Activated CD8-positive, alpha-beta memory T cell treated with anti-CD3 and anti-CD28 coated beads, Interleukin-2, amount 50 U/mL, for 48 hours (primary cell): ENCODE measurements around the gene ZNF732.
"Not testable (repeated sequence)": the region's sequence is repeated elsewhere in the genome, so short reads cannot be mapped to it uniquely, and the experiment has no call there.

ENCODE experiments used
- DNase-seq: peaks from one replicate; pipeline ENCODE4 v3.0.0-alpha.2; 2020

Gene ZNF732

DNA sequence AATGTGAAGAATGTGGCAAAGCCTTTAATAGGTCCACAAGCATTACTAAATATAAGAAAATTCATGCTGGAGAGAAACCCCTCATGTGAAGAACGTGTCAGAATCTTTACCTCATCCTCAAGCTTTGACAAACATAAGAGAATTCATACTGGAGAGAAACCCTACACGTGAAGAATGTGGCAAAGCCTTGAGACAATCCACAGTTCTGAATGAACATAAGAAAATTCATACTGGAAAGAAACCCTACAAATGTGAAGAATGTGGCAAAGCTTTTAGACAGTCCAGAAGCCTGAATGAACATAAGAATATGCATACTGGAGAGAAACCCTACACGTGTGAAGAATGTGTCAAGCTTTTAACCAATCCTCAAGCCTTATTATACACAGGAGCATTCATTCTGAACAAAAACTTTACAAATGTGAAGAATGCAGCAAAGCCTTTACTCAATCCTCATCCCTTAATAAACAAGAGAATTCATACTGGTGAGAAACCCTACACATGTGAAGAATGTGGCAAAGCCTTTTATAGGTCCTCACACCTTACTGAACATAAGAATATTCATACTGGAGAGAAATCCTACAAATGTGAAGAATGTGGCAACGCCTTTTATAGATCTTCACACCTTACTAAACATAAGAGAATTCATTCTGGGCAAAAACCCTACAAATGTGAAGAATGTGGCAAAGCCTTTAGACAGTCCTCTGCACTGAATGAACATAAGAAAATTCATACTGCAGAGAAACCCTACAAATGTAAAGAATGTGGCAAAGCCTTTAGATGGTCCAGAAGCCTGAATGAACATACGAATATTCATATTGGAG is 51.1 kb downstream of the ZNF732 start:
- no peak for DNase-seq

DNA sequence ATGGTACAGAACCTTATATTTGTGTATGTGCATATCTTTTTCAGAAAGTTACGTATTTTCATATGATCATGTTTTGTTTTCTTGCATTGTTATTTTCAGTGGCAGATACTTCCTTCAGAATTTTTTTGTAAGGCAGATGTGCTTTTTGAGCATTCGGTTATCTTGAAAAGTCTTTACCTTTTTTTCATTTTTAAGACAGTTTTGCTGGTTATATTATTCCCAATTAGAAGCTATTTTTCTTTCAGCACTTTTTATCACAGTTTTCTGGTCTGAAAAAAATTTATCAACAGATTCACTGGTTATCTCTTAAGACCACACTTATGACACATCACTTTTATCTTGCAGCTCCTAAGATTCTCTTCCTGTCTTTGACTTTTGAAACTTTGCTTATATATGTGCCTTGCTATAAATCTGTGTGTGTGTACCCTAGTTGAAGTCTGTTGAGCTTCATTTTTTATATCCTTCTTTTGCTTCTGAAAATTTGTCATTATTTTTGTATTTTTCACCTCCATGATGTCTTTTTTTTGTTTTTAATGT is 53.1 kb downstream of the ZNF732 start:
- DNase-seq, result no peak

- DNase-seq, result peak; percentile 71
Observed at GRCh38 chr4:244471-244870, 60.8 kb downstream of the ZNF732 start.

DNA sequence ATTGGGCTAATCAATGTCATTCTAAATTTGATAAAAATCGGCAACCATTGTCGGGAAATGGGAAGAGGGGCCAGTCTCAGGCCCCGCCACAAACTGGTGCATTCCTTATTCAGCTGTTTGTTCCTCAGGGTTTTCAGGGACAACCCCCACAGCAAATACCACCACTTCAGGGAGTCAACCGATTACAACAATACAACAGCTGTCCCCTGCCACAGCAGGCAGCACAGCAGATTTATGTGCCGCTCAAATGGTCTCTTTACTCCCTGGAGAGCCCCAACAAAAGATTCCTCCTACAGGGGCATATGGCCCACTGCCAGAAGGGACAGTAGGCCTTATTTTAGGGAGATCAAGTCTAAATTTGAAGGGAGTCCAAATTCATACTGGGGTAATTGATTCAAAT is 61.8 kb downstream of the ZNF732 start:
- no peak for DNase-seq

DNA sequence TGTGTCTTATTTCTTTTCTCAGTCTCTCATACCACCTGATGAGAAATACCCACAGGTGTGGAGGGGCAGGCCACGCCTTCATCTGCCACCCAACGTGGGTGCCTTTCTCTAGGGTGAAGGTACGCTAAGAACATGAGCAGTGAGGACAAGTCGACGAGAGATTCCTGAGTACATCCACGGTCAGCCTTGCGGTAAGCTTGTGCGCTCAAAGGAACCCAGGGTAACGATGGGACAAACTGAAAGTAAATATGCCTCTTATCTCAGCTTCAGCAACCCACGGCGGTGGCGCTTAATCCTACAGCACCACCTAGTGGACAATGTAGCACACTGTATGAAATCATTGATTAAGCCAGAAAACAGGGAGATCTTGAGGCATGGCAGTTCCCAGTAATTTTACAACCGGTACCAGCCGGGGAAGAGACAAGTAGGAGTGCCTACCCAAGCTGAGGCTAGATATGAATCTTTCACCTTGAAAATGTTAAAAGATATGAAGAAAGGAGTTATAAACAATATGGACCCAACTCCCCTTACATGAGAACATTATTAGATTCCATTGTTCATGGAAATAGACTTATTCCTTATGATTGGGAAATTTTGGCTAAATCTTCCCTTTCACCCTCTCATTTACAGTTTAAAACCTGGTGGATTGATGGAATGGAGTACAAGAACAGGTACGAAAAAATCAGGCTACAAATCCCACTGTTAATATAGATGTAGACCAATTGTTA is 63.0 kb downstream of the ZNF732 start:
- DNase-seq, result peak; percentile 72

DNA sequence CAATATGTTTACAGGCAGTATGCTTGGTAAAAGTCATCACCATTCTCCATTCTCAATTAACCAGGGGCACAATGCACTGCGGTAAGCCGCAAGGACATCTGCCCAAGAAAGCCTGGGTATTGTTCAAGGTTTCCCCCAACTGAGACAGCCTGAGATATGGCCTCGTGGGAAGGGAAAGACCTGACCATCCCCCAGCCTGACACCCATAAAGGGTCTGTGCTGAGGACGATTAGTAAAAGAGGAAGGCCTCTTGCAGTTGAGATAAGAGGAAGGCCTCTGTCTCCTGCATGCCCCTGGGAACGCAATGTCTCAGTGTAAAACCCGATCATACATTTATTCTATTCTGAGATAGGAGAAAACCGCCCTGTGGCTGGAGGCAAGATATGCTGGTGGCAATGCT is 63.9 kb downstream of the ZNF732 start:
- not testable (repeated sequence) for DNase-seq

DNA sequence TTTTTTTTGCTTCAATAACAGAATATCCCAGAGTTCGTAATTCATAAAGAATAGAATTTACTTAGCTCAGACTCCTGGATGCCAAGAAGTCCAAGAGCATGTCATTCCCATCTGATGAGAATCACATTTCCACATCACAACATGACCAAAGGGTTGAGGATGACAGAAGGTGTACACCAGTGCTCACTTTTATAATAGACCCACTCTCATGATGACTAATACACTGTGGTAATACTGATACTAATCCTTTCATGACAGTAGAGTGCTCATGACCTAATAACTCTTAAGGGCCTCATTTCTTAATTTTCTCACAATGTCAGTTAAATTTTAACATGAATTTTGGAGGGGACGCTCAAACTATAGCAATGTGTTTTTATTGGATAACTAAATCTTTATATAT is 69.2 kb downstream of the ZNF732 start:
- DNase-seq, result no peak

DNA sequence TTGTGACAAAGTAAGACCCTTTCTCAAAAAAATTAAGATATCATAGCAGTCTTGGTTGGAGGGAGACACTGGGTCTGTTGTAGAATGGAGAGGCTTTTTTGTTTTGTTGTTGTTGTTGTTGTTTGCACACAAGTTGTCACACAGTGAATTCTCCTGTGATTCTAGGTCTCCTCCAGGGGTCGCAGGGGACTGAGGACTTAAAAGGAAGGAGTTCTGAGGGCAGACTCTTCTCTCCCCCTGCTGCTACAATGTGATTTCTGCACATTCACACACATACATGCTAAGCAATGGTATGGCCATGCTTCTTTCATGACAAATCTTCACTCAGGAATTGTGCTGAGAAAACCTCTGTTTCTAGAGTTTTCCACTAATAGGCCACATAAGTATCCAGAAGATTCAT is 71.1 kb downstream of the ZNF732 start:
- DNase-seq, result no peak

- no peak for DNase-seq
Observed at GRCh38 chr4:223913-224497, 81.3 kb downstream of the ZNF732 start.
